HuH-7.5 (cell line): ENCODE data around the gene RXRG.

Source experiments
- DNase-seq: peaks from one replicate; pipeline ENCODE4 v3.0.0; 2011; ENCODE audit warnings: low spot score

RXRG gene

GRCh38 chr1:165409657-165410358, 35.1 kb downstream of the RXRG start:
- DNase-seq: no peak

GRCh38 chr1:165408518-165408917, 36.4 kb downstream of the RXRG start:
- DNase-seq: peak; percentile 13

- DNase-seq: no peak
Measured at GRCh38 chr1:165407398-165407797, 37.5 kb downstream of the RXRG start.

- DNase-seq: peak; percentile 25
Measured at GRCh38 chr1:165403835-165404482, 41.0 kb downstream of the RXRG start.

- DNase-seq: no peak
Measured at GRCh38 chr1:165402517-165403111, 42.3 kb downstream of the RXRG start.

GRCh38 chr1:165397944-165398343, 47.0 kb downstream of the RXRG start:
- no peak for DNase-seq

- no peak for DNase-seq
Measured at GRCh38 chr1:165395901-165396300, 49.0 kb downstream of the RXRG start.

DNA sequence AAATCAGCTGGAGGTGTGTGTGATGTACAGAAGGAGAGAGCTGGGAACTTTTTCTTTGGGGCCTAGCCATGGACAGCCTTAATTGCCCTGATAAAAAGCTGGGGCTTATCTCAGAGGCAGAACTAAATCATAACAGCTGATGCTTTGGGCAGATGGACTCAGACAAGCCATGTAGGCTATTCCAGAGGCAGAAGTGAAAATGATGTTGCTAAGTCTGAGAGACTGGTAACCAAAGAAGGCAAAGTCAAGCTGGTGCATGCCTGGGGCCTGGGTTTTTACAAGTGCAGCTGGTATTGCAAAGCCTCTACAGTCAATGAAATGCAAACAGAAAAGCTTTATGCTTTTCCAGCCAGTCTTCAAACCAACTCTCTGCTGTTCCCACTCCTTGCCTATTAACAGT, 49.4 kb downstream of the RXRG start:
- no peak for DNase-seq

- peak; percentile 47 for DNase-seq
Measured at GRCh38 chr1:165392634-165393571, 52.0 kb downstream of the RXRG start.

- DNase-seq: no peak
Measured at GRCh38 chr1:165389609-165390008, 55.3 kb downstream of the RXRG start.

GRCh38 chr1:165387961-165388360, 57.0 kb downstream of the RXRG start:
- no peak for DNase-seq

GRCh38 chr1:165387505-165387904, 57.4 kb downstream of the RXRG start:
- DNase-seq: no peak

DNA sequence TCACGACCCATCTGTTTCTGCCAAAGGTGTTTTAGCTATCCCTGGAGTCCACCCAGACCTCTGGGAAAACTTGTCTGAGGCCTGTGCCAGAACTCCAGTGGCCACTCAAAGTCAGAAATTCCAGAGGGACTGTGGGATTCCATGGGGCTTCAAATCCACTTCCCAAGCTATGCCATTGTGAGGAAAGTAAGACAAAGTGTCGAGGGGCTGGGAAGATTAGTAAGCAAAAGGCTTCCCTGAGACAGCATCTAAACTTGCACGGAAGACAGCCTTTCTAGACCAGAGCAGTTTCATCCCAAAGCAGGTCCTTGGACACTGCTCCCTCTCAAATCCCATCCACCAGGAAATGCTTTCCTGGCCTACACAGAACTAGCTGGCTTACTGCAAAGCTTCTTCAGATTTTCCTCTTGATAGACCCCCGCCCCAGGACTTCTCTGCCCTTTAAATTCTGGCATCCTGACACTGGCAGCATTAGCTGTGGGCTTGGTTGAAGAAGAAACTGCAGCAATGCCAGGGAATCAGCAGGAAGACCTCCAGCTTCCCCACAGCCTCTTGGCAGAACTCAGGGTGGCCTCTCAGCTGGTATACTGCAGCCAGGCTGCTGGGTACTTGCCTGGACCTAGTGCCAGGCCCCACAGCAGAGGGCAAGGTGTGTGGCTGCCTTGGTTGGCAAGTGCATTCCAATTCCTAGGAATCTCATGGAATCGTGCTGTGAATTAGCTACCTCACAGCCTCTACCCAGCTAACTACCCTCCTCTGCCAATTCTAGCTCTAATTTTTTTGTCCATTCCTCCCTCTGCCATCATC, 61.1 kb downstream of the RXRG start:
- no peak for DNase-seq

GRCh38 chr1:165383067-165383466, 61.9 kb downstream of the RXRG start:
- DNase-seq: no peak

DNA sequence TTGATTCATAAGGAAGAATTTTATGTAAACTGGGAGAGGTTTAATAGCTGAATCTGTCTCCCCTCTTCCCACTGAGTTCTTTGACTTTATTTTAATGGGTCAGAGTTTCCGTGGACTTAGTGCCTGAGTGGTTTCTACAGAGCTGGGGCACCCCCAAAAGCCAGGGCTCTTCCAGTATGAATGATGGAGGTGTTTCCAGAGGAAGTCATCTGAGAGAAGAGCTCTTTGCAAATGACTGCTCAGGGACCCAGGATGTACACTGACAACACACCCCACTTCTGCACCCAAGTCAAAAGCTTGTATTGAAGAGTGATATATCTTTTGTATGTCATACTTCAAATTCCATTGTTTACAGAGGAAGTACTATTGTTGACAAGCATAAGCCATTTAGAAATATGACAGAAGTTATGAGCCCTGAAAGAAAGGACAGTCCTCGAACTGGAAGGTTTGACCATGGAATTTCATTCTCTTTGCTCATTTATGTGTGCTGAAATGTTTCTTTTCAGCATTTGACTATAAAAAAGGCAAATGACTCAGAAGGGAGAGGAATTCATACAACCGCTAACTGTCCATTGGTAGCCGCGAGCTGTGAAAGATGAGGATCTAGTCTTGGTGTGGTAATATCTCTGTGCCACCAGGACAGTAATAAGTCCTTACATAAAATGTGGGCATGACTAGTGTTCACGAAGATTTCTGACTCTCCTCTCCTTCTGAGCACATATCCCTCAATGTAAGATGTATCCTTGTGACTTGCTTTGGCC, 63.0 kb downstream of the RXRG start:
- no peak for DNase-seq

- no peak for DNase-seq
Measured at GRCh38 chr1:165376811-165377311, 68.1 kb downstream of the RXRG start.

GRCh38 chr1:165376041-165376810, 68.7 kb downstream of the RXRG start:
- no peak for DNase-seq

DNA sequence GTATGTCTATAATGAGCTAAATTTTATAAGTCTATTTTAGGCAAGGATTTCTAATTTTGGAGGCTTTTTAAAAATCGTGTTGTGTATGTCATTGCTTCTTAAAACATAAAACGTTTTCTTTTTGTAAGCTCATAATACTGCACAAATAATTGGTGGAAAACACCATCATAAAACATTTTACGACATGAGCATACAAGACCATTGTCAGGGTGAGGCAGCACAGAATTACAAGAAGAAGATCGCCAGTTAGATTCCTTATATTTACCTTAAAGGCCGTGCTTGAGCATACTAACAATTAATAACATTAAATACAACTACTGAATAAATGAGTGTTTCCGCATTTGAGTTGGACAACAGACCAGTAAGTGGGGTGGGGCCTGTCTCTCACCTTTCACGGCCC, 69.3 kb downstream of the RXRG start:
- DNase-seq: no peak

DNA sequence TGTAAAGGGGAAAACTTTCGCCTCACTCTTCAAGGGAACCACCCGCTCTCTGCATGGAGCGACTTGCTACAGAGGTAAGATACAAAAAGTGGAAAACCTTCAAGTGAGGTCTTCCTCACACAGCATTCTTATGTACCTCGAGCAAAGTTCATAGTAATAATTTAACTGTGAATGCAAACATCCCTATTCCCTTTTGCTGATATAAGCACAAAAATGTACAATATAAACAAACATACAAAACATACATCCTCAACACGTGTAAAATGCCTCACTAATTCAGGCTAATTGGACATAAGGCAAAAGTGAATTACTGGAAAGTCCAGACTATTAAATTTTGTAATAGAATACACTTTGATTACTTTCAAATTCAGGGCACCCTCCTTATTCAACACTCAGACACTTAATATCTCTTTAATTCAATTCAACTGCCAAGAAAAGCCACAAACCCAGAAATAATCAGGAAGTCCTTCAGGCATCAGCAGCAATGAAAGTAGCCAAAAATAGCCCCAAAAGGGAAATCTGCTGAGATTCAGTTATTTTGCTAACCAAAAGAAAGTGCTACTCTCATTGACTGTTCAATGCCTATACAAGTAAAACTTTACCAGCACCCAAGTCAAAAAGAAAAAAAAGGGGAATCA, 73.2 kb downstream of the RXRG start:
- no peak for DNase-seq
